Tongue (tissue), 2 donors: Measurements from ENCODE around the gene HOXA5. TPM values are rescaled to one million over a fixed set of nuclear protein-coding genes. Genes with fewer than 3 reads are reported as not detected.

Experiments used
- DNase-seq: peaks from one replicate; pipeline ENCODE4 v3.0.0-alpha.2; 2015
- total RNA-seq: library from RNA; depleted of rRNA; stranded (reverse); fragments of >200 nt; gene quantifications from one replicate; pipeline ENCODE4 v1.2.3, GENCODE V29; 2014

Gene HOXA5
- total RNA-seq, 1 donor from 2014 or later = 0.21 TPM

- DNase-seq = no peak
These were observed 27.2 kb upstream of the HOXA5 start for GRCh38 chr7:27170426-27171324.

- no peak for DNase-seq
These were observed 26.4 kb upstream of the HOXA5 start for GRCh38 chr7:27169658-27170425.

GRCh38 chr7:27168265-27168947, 24.9 kb upstream of the HOXA5 start:
- DNase-seq = no peak

- no peak for DNase-seq
These were observed 24.4 kb upstream of the HOXA5 start for GRCh38 chr7:27167916-27168264.

- no peak for DNase-seq
These were observed 23.3 kb upstream of the HOXA5 start for GRCh38 chr7:27166531-27167505.

GRCh38 chr7:27165996-27166530, 22.6 kb upstream of the HOXA5 start:
- no peak for DNase-seq

- DNase-seq = no peak
These were observed 21.9 kb upstream of the HOXA5 start, which contains the start of gene HOXA9 for GRCh38 chr7:27165089-27165995. Gene HOXA9, minus strand, starts transcription at chr7:27165537. Its CDS starts 80 bp downstream, at chr7:27165457.

- DNase-seq = no peak
These were observed 21.0 kb upstream of the HOXA5 start for GRCh38 chr7:27164367-27165088.

- DNase-seq = no peak
These were observed 20.5 kb upstream of the HOXA5 start for GRCh38 chr7:27164045-27164366.

- no peak for DNase-seq
These were observed 20.0 kb upstream of the HOXA5 start for GRCh38 chr7:27163288-27164044.

- DNase-seq = no peak
These were observed 19.2 kb upstream of the HOXA5 start for GRCh38 chr7:27162561-27163287.

GRCh38 chr7:27161721-27162560, 18.5 kb upstream of the HOXA5 start:
- no peak for DNase-seq

GRCh38 chr7:27161214-27161720, 17.8 kb upstream of the HOXA5 start:
- no peak for DNase-seq

- DNase-seq = peak; percentile 94
These were observed 17.2 kb upstream of the HOXA5 start for GRCh38 chr7:27160546-27161213.

GRCh38 chr7:27160145-27160545, 16.7 kb upstream of the HOXA5 start:
- no peak for DNase-seq
